HG02610 (cell line): ENCODE measurements around the gene SPRR3.

Source experiments
- ATAC-seq: cut with Tn5 transposase; IDR thresholded peaks from one replicate; pipeline ENCODE4 v1.9.1; 2021; ENCODE audit warnings: mild to moderate bottlenecking, moderate library complexity; ENCODE audit not compliant: unreplicated experiment

The SPRR3 gene

GRCh38 chr1:153001382-153001781 lies at the start of gene SPRR3:
Gene SPRR3, plus strand, starts transcription at chr1:153001749. Its CDS starts 1,272 bp downstream, at chr1:153003021.
- no peak for ATAC-seq

GRCh38 chr1:152953761-152954160 lies 47.8 kb upstream of the SPRR3 start:
- ATAC-seq, result no peak

GRCh38 chr1:152954436-152954835 lies 47.1 kb upstream of the SPRR3 start:
- no peak for ATAC-seq

- no peak for ATAC-seq
Measured at GRCh38 chr1:152957561-152957960, 44.0 kb upstream of the SPRR3 start.

GRCh38 chr1:152959273-152959672 lies 42.3 kb upstream of the SPRR3 start:
- ATAC-seq, result no peak

- no peak for ATAC-seq
Measured at GRCh38 chr1:152959801-152960451, 41.6 kb upstream of the SPRR3 start.

- no peak for ATAC-seq
Measured at GRCh38 chr1:152960452-152961044, 41.0 kb upstream of the SPRR3 start.

GRCh38 chr1:152961226-152961891 lies 40.2 kb upstream of the SPRR3 start:
- no peak for ATAC-seq

- ATAC-seq, result no peak
Measured at GRCh38 chr1:152962876-152963415, 38.6 kb upstream of the SPRR3 start.

- ATAC-seq, result no peak
Measured at GRCh38 chr1:152964536-152964935, 37.0 kb upstream of the SPRR3 start.

- ATAC-seq, result no peak
Measured at GRCh38 chr1:152965853-152966252, 35.7 kb upstream of the SPRR3 start.

- ATAC-seq, result no peak
Measured at GRCh38 chr1:152967201-152967600, 34.3 kb upstream of the SPRR3 start.

GRCh38 chr1:152968248-152968647 lies 33.3 kb upstream of the SPRR3 start:
- peak; percentile 74 for ATAC-seq

GRCh38 chr1:152969036-152969435 lies 32.5 kb upstream of the SPRR3 start:
- no peak for ATAC-seq

GRCh38 chr1:152970495-152970894 lies 31.1 kb upstream of the SPRR3 start, which contains the start of gene SPRR4:
Gene SPRR4, plus strand, starts transcription at chr1:152970648. Its CDS starts 1,243 bp downstream, at chr1:152971891.
- ATAC-seq, result no peak

- ATAC-seq, result no peak
Measured at GRCh38 chr1:152972196-152972886, 29.2 kb upstream of the SPRR3 start.

- no peak for ATAC-seq
Measured at GRCh38 chr1:152976688-152977087, 24.9 kb upstream of the SPRR3 start.

- no peak for ATAC-seq
Measured at GRCh38 chr1:152977614-152978013, 23.9 kb upstream of the SPRR3 start.

- no peak for ATAC-seq
Measured at GRCh38 chr1:152980676-152981075, 20.9 kb upstream of the SPRR3 start.

GRCh38 chr1:152981146-152981871 lies 20.2 kb upstream of the SPRR3 start:
- ATAC-seq, result no peak

GRCh38 chr1:152982076-152982475 lies 19.5 kb upstream of the SPRR3 start:
- ATAC-seq, result no peak
